ENCODE measurements around the gene NCKAP5. TPM values are rescaled to one million over a fixed set of nuclear protein-coding genes. Genes with fewer than 3 reads are reported as not detected.

NCKAP5 gene
- total and polyA plus RNA-seq, 10 donors = 0.39 to 6.0 (median 3.3) TPM

- Histone ChIP-seq H3K4me3 (no peak overlapping the region), H3K36me3 (no peaks in the 10 kb centered on the region), H3K9me3 (peaks cover 0 to 8% (median 0%) of the 10 kb centered on the region in 8 donors), H3K27me3 (replicated peaks in 1 of 7) (no peaks in the 10 kb centered on the region), H3K4me1 (no peaks in the 10 kb centered on the region), H3K27ac (no peak overlapping the region)
- 76 to 86% (median 81%) methylated on average over 1 of the region's 1 CpG for WGBS, 5 donors
- intact Hi-C loops (cut with DNase I; ENCODE audit: low total_unique reads) = no loop called here
- DNase-seq = no peak
- TF ChIP-seq POLR2A (IDR thresholded peaks at IDR 0.05) = no peak
- no peak for TF ChIP-seq POLR2AphosphoS5 (IDR thresholded peaks at IDR 0.05)
- TF ChIP-seq, protein P1, sequence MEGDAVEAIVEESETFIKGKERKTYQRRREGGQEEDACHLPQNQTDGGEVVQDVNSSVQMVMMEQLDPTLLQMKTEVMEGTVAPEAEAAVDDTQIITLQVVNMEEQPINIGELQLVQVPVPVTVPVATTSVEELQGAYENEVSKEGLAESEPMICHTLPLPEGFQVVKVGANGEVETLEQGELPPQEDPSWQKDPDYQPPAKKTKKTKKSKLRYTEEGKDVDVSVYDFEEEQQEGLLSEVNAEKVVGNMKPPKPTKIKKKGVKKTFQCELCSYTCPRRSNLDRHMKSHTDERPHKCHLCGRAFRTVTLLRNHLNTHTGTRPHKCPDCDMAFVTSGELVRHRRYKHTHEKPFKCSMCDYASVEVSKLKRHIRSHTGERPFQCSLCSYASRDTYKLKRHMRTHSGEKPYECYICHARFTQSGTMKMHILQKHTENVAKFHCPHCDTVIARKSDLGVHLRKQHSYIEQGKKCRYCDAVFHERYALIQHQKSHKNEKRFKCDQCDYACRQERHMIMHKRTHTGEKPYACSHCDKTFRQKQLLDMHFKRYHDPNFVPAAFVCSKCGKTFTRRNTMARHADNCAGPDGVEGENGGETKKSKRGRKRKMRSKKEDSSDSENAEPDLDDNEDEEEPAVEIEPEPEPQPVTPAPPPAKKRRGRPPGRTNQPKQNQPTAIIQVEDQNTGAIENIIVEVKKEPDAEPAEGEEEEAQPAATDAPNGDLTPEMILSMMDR (IDR thresholded peaks at IDR 0.05 in 8 of 11, conservative IDR thresholded peaks at IDR 0.05 in 3 of 11) = no peak
These were observed 415.5 kb downstream of the NCKAP5 start for GRCh38 chr2:133152801-133153200.

- Histone ChIP-seq H3K27ac (no peak overlapping the region), H3K4me3 (no peak overlapping the region), H3K4me1 (no peaks in the 10 kb centered on the region), H3K9me3 (peaks cover 0 to 8% (median 0%) of the 10 kb centered on the region in 8 donors), H3K27me3 (replicated peaks in 1 of 7) (no peaks in the 10 kb centered on the region), H3K36me3 (no peaks in the 10 kb centered on the region)
- no peak for DNase-seq
- no peak for TF ChIP-seq POLR2A (IDR thresholded peaks at IDR 0.05)
- TF ChIP-seq, protein P1 (IDR thresholded peaks at IDR 0.05 in 8 of 11, conservative IDR thresholded peaks at IDR 0.05 in 3 of 11) = no peak
- TF ChIP-seq POLR2AphosphoS5 (IDR thresholded peaks at IDR 0.05) = no peak
- intact Hi-C loops (cut with DNase I; ENCODE audit: low total_unique reads) = no loop called here
- 74 to 86% (median 82%) methylated on average over 2 of the region's 2 CpGs for WGBS, 5 donors
These were observed 420.1 kb downstream of the NCKAP5 start for GRCh38 chr2:133148187-133148586.

- H3K4me3 ChIP-seq = no peak overlapping the region
- DNase-seq = no peak
- H3K27me3 ChIP-seq (replicated peaks in 1 of 7) = no peaks in the 10 kb centered on the region
- intact Hi-C loops (cut with DNase I; ENCODE audit: low total_unique reads) = no loop called here
- WGBS, 5 donors = 46 to 77% (median 74%) methylated on average over 1 of the region's 1 CpG
- H3K36me3 ChIP-seq = no peaks in the 10 kb centered on the region
- H3K27ac ChIP-seq = no peak overlapping the region
- H3K4me1 ChIP-seq = no peaks in the 10 kb centered on the region
- TF ChIP-seq POLR2A (IDR thresholded peaks at IDR 0.05) = no peak
- TF ChIP-seq, protein P1 (IDR thresholded peaks at IDR 0.05 in 8 of 11, conservative IDR thresholded peaks at IDR 0.05 in 3 of 11) = no peak
- no peak for TF ChIP-seq POLR2AphosphoS5 (IDR thresholded peaks at IDR 0.05)
- H3K9me3 ChIP-seq = peaks cover 0 to 8% (median 0%) of the 10 kb centered on the region in 8 donors
These were observed 421.4 kb downstream of the NCKAP5 start for GRCh38 chr2:133146893-133147292.

GRCh38 chr2:133143645-133144044 lies 424.6 kb downstream of the NCKAP5 start:
- TF ChIP-seq, protein P1 (IDR thresholded peaks at IDR 0.05 in 8 of 11, conservative IDR thresholded peaks at IDR 0.05 in 3 of 11) = no peak
- TF ChIP-seq POLR2AphosphoS5 (IDR thresholded peaks at IDR 0.05) (no peak), POLR2A (IDR thresholded peaks at IDR 0.05) (no peak)
- no peaks in the 10 kb centered on the region for H3K9me3 ChIP-seq
- no peaks in the 10 kb centered on the region for H3K27me3 ChIP-seq (replicated peaks in 1 of 7)
- intact Hi-C loops (cut with DNase I; ENCODE audit: low total_unique reads) = no loop called here
- DNase-seq = no peak
- H3K36me3 ChIP-seq = no peaks in the 10 kb centered on the region
- H3K4me1 ChIP-seq = no peaks in the 10 kb centered on the region
- H3K27ac ChIP-seq = no peak overlapping the region
- 90 to 100% (median 97%) methylated on average over 1 of the region's 1 CpG for WGBS, 5 donors
- no peak overlapping the region for H3K4me3 ChIP-seq

All from spleen (tissue), 11 donors.